Activated CD8-positive, alpha-beta memory T cell treated with anti-CD3 and anti-CD28 coated beads, Interleukin-2, amount 50 U/mL, for 48 hours (primary cell): Measurements from ENCODE around the gene FIBP.
"Not testable (repeated sequence)": the region's sequence is repeated elsewhere in the genome, so short reads cannot be mapped to it uniquely, and the experiment has no call there.

Source experiments
- DNase-seq: peaks from one replicate; pipeline ENCODE4 v3.0.0-alpha.2; 2020

The FIBP gene

GRCh38 chr11:65912845-65913244 is 24.6 kb upstream of the FIBP start:
- DNase-seq, result no peak

- DNase-seq, result no peak
Measured at GRCh38 chr11:65911682-65912568, 23.7 kb upstream of the FIBP start.

GRCh38 chr11:65907878-65908277 is 19.6 kb upstream of the FIBP start:
- no peak for DNase-seq

GRCh38 chr11:65906602-65907001 is 18.3 kb upstream of the FIBP start:
- no peak for DNase-seq

GRCh38 chr11:65903715-65904114 is 15.4 kb upstream of the FIBP start:
- no peak for DNase-seq

- DNase-seq, result no peak
Measured at GRCh38 chr11:65903068-65903481, 14.8 kb upstream of the FIBP start.

GRCh38 chr11:65900899-65901180 is 12.6 kb upstream of the FIBP start:
- DNase-seq, result no peak

- DNase-seq, result peak; percentile 97
Measured at GRCh38 chr11:65900125-65900898, 12.0 kb upstream of the FIBP start, which contains the start of gene FOSL1. TSS of gene FOSL1 (minus strand) at chr11:65900388. CDS start at chr11:65900339, 49 bp downstream.

GRCh38 chr11:65899356-65900124 is 11.3 kb upstream of the FIBP start:
- peak; percentile 89 for DNase-seq

- DNase-seq, result no peak
Measured at GRCh38 chr11:65898656-65899355, 10.5 kb upstream of the FIBP start.

GRCh38 chr11:65897020-65897471 is 8.8 kb upstream of the FIBP start:
- no peak for DNase-seq

GRCh38 chr11:65896034-65896999 is 8.0 kb upstream of the FIBP start:
- no peak for DNase-seq

GRCh38 chr11:65895482-65895981 is 7.3 kb upstream of the FIBP start:
- DNase-seq, result no peak

GRCh38 chr11:65894034-65894591 is 5.8 kb upstream of the FIBP start:
- DNase-seq, result peak; percentile 76

- DNase-seq, result no peak
Measured at GRCh38 chr11:65892661-65893317, 4.5 kb upstream of the FIBP start.

GRCh38 chr11:65892137-65892540 is 3.9 kb upstream of the FIBP start:
- not testable (repeated sequence) for DNase-seq

- DNase-seq, result peak; percentile 82
Measured at GRCh38 chr11:65891219-65892136, 3.2 kb upstream of the FIBP start.

GRCh38 chr11:65890324-65891218 is 2.3 kb upstream of the FIBP start, which contains the start of gene CCDC85B:
TSS of gene CCDC85B (plus strand) at chr11:65890673. CDS start at chr11:65890784, 111 bp downstream.
- peak; percentile 99 for DNase-seq
